HG02588 (cell line): ENCODE measurements around the gene ZNF436.

Source experiments
- ATAC-seq: cut with Tn5 transposase; IDR thresholded peaks from one replicate; pipeline ENCODE4 v1.9.1; 2021; ENCODE audit warnings: mild to moderate bottlenecking, moderate library complexity; ENCODE audit not compliant: unreplicated experiment

ZNF436 gene

GRCh38 chr1:23367791-23368561, 1.7 kb downstream of the ZNF436 start:
- ATAC-seq = peak; percentile 88

GRCh38 chr1:23367451-23367790, 2.2 kb downstream of the ZNF436 start:
- ATAC-seq = no peak

- ATAC-seq = no peak
Observed at GRCh38 chr1:23366598-23366997, 3.0 kb downstream of the ZNF436 start.

GRCh38 chr1:23366146-23366545, 3.5 kb downstream of the ZNF436 start:
- no peak for ATAC-seq

DNA sequence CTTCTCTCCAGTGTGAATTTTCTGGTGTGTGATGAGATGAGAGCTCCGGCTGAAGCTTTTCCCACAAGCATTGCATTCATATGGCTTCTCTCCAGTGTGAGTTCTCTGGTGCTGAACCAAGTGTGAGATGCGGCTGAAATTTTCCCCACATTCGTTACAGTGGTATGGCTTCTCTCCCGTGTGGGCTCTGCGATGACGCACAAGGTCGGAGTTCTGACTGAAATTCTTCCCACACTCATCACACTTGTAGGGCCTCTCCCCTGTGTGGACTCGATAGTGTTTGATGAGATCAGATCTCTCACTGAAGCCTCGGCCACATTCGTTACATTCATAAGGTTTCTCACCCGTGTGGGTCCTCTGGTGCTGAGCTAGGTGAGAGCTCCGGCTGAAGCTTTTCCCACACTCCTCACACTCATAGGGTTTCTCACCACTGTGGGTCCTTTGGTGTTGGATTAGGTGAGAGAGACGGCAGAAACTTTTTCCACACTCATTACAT, 7.4 kb downstream of the ZNF436 start:
- no peak for ATAC-seq

- ATAC-seq = no peak
Observed at GRCh38 chr1:23358310-23358875, 11.2 kb downstream of the ZNF436 start.

GRCh38 chr1:23357138-23357908, 12.3 kb downstream of the ZNF436 start:
- no peak for ATAC-seq

- ATAC-seq = no peak
Observed at GRCh38 chr1:23356471-23357137, 13.0 kb downstream of the ZNF436 start.

GRCh38 chr1:23354245-23354644, 15.4 kb downstream of the ZNF436 start:
- no peak for ATAC-seq

- no peak for ATAC-seq
Observed at GRCh38 chr1:23352096-23352695, 17.4 kb downstream of the ZNF436 start.

DNA sequence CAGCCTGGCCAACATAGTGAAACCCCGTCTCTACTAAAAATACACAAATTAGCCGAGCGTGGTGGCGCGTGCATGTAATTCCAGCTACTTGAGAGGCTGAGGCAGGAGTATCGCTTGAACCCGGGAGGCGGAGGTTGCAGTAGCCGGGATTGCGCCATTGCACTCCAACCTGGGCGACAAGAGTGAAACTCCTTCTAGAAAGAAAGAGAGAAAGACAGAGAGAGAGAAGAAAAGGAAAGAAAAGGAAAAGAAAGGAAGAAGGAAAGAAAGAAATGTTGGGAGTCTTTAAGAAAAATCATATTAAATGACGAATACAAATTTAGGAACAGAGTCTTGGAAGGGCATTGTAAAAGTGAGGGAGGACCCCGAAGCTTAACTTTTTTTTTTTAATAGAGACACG, 23.7 kb downstream of the ZNF436 start:
- ATAC-seq = no peak

DNA sequence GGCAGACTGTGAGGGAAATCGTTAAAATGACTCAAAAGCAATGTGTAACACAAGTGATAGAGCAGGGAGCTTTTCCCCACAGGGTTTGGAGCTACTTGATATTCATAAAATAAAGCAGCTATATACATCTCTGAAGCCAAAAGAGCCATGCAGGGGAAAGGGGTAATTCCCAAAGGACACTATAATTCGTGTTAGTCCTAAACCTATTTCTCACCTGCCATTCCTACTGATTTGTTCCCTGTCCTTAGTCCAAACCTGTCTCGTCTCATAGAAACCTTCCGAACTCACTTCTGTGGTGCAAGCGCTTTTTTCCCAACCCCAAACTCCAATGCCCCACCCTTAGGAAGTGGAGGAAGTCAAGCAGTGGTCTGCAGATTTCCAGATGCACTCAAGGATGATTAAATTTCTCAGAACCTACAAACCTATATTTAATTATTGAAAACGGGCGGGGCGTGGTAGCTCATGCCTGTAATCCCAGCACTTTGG, 24.6 kb downstream of the ZNF436 start:
- no peak for ATAC-seq

DNA sequence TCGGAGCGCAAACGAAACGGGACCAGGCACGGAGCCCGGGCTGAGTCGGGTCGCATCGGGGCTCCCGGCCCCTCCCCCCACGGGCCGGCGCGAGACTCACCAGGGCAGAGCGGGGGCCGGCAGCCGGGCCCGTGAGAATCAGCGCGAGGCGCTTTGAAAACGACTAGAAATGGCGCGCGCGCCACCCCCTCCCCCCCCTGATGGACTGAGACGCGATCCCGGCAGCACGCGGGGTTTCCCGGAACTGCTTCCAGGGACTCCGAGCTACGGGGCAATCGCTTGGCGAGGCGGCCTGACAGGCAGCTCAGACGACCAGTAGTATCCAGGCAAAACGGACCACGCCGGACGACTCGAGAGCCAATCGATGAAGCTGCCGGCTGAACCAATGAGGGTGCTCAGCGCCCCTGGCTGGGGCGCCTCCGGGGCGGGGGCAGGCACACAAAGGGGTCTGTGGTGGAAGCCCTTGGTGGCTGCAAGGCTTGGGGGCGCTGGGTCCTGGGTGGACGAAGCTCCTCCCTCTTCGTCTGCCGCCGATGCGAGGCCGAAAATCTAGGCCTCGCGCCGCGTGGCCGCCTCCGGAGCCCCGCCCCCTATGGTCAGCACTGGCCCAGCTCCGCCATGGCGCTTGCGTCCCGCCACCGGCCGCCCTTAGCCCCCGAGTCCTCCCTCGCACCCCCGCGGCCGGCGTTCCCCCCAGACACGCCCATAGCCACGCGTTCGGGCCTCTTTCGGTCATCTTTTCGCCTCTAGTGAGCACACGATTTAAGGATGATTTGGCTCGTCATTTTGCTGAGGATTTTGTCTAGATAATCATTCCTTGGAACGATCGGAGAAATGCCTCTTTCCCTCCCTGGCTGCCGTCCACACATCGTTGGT, 25.3 kb downstream of the ZNF436 start, which contains the start of gene HNRNPR:
Gene HNRNPR, minus strand, starts transcription at position 174 of the 876 bp plus-strand sequence. CDS start 3,276 bp downstream, outside the sequence.
- ATAC-seq = peak; percentile 78

DNA sequence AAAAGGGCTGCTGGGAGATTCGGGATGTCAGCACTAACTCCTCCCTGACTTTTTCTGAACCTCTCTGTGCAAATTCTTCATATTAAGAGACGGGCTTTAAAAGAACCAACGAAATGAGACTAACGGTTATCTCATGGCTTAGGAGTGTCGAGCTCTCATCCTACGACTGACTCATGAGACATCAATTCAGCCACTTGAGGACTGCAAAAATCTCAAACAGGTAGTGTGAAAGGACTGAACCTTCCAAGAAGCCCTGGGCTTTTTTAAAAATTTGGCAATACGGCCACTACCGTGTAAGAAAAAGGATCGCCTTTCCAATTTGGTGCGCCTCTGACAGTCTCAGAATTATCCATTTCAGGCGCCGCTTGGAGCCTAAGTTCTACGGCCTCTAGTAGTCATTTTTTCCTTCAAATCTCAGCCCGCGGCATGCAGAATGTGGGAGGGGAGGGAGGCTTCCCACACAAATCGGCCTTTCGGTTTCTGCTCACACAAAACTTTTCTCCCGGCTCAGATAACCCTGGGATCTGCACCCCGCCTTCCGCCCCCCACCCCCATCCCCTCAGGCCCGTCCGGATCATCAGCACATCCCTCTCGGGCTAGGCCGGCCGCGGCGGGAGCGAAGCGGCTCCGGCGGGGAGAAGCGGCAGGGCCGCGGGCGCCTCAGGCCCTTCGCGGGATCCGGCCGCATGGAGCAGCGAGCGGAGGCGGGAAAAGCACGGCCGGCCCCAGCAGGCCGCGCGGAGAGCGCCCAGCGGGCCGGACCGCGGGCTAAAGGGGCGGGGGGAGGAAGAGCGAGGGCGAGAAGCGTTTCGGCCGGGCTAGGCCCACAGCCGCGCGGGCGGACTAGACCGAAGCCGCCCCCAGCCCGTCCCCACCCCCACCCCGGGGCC, 26.2 kb downstream of the ZNF436 start:
- no peak for ATAC-seq

DNA sequence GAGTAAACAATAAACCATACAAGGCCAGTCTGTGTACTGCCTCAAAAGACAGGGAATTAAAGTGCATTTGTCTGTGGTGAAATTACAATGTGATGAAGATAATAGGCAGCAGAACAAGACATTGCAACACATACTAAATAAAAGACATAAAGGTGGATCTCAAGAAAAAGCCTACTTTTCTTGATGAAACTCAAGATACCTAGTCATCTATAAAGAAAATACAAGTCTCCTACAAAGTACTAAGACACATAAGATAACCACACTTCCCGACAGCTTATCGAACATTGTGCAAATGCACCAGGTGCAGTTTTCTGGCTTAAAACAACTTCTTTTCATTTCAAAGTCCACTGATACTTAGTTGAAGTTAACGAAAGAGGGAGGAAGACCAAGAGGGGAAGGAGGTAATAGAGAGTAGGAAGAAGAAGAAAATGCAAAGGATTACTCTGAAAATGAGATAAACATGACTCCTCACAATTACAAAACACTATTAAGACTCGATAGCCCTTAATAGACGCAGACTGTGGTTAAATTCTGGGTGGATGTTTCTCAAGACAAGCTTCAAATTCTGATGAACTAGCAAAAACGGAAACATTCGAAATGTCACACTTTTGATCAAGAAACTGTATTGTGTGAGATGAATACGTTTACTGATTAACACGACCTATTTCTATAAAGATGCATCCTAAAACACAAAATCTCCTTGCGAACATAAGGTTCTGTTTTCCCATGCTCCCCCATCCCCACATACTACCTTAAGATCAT, 27.5 kb downstream of the ZNF436 start:
- no peak for ATAC-seq

DNA sequence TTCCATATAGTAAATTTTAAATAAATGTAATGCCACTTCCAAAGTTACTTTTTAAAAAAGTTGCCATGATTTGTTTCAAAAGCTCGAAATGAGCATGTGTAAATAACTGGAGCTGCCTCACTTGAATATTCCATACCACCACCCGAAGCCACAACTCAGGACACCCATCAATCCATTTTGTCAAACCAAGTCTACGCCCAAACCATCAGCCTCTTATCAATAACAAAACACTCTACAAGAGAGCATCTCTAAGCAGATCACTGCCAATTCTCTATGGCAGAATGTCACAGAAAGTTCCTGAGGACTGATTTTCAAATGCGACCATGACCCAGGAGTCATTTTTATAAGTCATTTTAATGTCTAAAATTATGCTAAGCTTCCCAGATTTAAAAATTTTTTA, 30.0 kb downstream of the ZNF436 start:
- ATAC-seq = no peak

GRCh38 chr1:23337869-23338268, 31.8 kb downstream of the ZNF436 start:
- no peak for ATAC-seq

GRCh38 chr1:23331713-23332112, 37.9 kb downstream of the ZNF436 start:
- no peak for ATAC-seq
